Gastrocnemius medialis (tissue), 4 donors: ENCODE measurements around the gene CLASP1. TPM values are rescaled to one million over a fixed set of nuclear protein-coding genes. Genes with fewer than 3 reads are reported as not detected.
"Not testable (repeated sequence)": the region's sequence is repeated elsewhere in the genome, so short reads cannot be mapped to it uniquely, and the experiment has no call there.

Experiments
- ATAC-seq, 2 donors: fragments of 150-250 bp; one replicate each; pipeline ENCODE4 v1.9.1; 2016
- DNase-seq, 2 donors: peaks; one replicate each; pipeline ENCODE4 v3.0.0-alpha.2; 2019
- H3K27ac ChIP-seq, 4 donors: fragments of 200-600 bp; sonication (generic); 1 replicate in 1 of 4; 2 replicates in 3 of 4; pipeline ENCODE4 v1.5.1; 2016 to 2018; ENCODE audit warnings: mild to moderate bottlenecking in 2 of 4, moderate library complexity in 1 of 4
- H3K27me3 ChIP-seq, 3 donors: fragments of 200-600 bp; sonication (generic) in 2 of 3; 1 replicate in 1 of 3; 2 replicates in 2 of 3; pipeline versions ENCODE4 v1.5.1 to v1.6.0; 2016 to 2019; ENCODE audit warnings: mild to moderate bottlenecking in 1 of 3, moderate library complexity in 1 of 3
- H3K36me3 ChIP-seq, 2 donors: fragments of 200-600 bp; sonication (generic) in 1 of 2; one replicate each; pipeline ENCODE4 v1.5.1; 2017 to 2018
- H3K4me1 ChIP-seq, 2 donors: fragments of 200-600 bp; sonication (generic) in 1 of 2; one replicate each; pipeline ENCODE4 v1.5.1; 2016 to 2017; ENCODE audit warnings: mild to moderate bottlenecking in 2 of 2
- H3K4me3 ChIP-seq, 4 donors: fragments of 200-600 bp; sonication (generic) in 3 of 4; 1 replicate in 1 of 4; 2 replicates in 3 of 4; pipeline ENCODE4 v1.5.1; 2016 to 2019; ENCODE audit warnings: mild to moderate bottlenecking in 2 of 4
- H3K9me3 ChIP-seq, 3 donors: fragments of 200-600 bp; sonication (generic) in 2 of 3; 1 replicate in 1 of 3; 2 replicates in 2 of 3; pipeline ENCODE4 v1.5.1; 2016 to 2019
- CTCF ChIP-seq, 5 experiments: fragments of 450-650 bp in 3 of 5; fragments of 200-600 bp in 2 of 5; sonication (generic) in 2 of 5; IDR thresholded peaks in 4 of 5; conservative IDR thresholded peaks in 1 of 5; 1 replicate in 4 of 5; 2 replicates in 1 of 5; pipeline ENCODE4 v1.5.1; 2016 to 2019; ENCODE audit warnings: antibody characterized with exemption in 5 of 5, mild to moderate bottlenecking in 3 of 5, moderate library complexity in 3 of 5
- POLR2A ChIP-seq, 2 donors: fragments of 450-650 bp; IDR thresholded peaks; one replicate each; pipeline ENCODE4 v1.6.1; 2017; ENCODE audit warnings: antibody characterized with exemption in 2 of 2, mild to moderate bottlenecking in 2 of 2, moderate library complexity in 2 of 2
- in situ Hi-C, 4 donors: fragments of 200-750 bp; cut with MboI; loops; one replicate each; pipeline versions ENCODE4 v1.15.0 to v1.8.0; 2017; ENCODE audit warnings: low sequenced_read_pairs in 4 of 4
- intact Hi-C: fragments of 100-400 bp; cut with DNase I; formaldehyde crosslinking; loops from one replicate; pipeline ENCODE4 v1.15.1; 2023; ENCODE audit warnings: low total_unique reads
- total RNA-seq, 4 donors: library from RNA; depleted of rRNA; stranded (reverse); fragments of >200 nt; gene quantifications; one replicate each; pipeline versions ENCODE4 v1.1.0 to v1.2.3, GENCODE V29; 2016

The CLASP1 gene
- total RNA-seq, 4 donors from 2014 or later: 50.1 to 73.9 (median 61.4) TPM

- no peak for ATAC-seq
- Histone ChIP-seq H3K9me3 (no peaks in the 10 kb centered on the region), H3K4me1 (peaks cover 48 to 51% of the 10 kb centered on the region in 2 donors), H3K36me3 (no peaks in the 10 kb centered on the region), H3K27me3 (no peaks in the 10 kb centered on the region), H3K27ac (peak overlapping the region; percentile 95 to 100 (median 98)), H3K4me3 (no peak overlapping the region)
- in situ Hi-C loops: loop anchor here in 3 of 4 donors (10.0 to 25.0 kb wide), 4 partner anchors 49 to 119 kb away; partner anchors contain the start of genes NIFK (in 1 of the 3) and RNU4ATAC (in 1 of the 3)
- intact Hi-C loops: no loop called here
- TF ChIP-seq CTCF (IDR thresholded peaks at IDR 0.05 in 4 of 5, conservative IDR thresholded peaks at IDR 0.05 in 1 of 5) (no peak), POLR2A (IDR thresholded peaks at IDR 0.05) (no peak)
- DNase-seq: no peak
These were observed 5.4 kb downstream of the CLASP1 start for GRCh38 chr2:121643877-121644276.

- Histone ChIP-seq H3K4me3 (no peak overlapping the region), H3K27ac (peak overlapping the region; percentile 95 to 100 (median 98)), H3K36me3 (no peaks in the 10 kb centered on the region), H3K4me1 (peaks cover 31 to 38% of the 10 kb centered on the region in 2 donors), H3K9me3 (no peaks in the 10 kb centered on the region), H3K27me3 (no peaks in the 10 kb centered on the region)
- DNase-seq: no peak
- ATAC-seq: peak; percentile 61
- in situ Hi-C loops (loop anchor here in 3 of 4 donors (10.0 to 25.0 kb wide), 4 partner anchors 46 to 116 kb away; partner anchors contain the start of genes NIFK (in 1 of the 3) and RNU4ATAC (in 1 of the 3)), intact Hi-C loops (no loop called here)
- no peak for TF ChIP-seq CTCF (IDR thresholded peaks at IDR 0.05 in 4 of 5, conservative IDR thresholded peaks at IDR 0.05 in 1 of 5)
- no peak for TF ChIP-seq POLR2A (IDR thresholded peaks at IDR 0.05)
These were observed 8.6 kb downstream of the CLASP1 start for GRCh38 chr2:121640380-121641316.

GRCh38 chr2:121639846-121640245, 9.4 kb downstream of the CLASP1 start:
- ATAC-seq, DNase-seq, H3K4me3 ChIP-seq, H3K36me3 ChIP-seq, H3K27me3 ChIP-seq, H3K9me3 ChIP-seq, intact Hi-C loops: not testable (repeated sequence)
- Histone ChIP-seq H3K4me1 (peaks cover 31 to 38% of the 10 kb centered on the region in 2 donors), H3K27ac (peak overlapping the region; percentile 95 to 100 (median 98))
- in situ Hi-C loops: loop anchor here in 3 of 4 donors (10.0 to 25.0 kb wide), 4 partner anchors 45 to 115 kb away; partner anchors contain the start of genes NIFK (in 1 of the 3) and RNU4ATAC (in 1 of the 3)

- TF ChIP-seq CTCF (IDR thresholded peaks at IDR 0.05 in 4 of 5, conservative IDR thresholded peaks at IDR 0.05 in 1 of 5) (no peak), POLR2A (IDR thresholded peaks at IDR 0.05) (no peak)
- Histone ChIP-seq H3K4me3 (no peak overlapping the region), H3K4me1 (peaks cover 41 to 44% of the 10 kb centered on the region in 2 donors), H3K27ac (peak overlapping the region; percentile 51 to 100 (median 97)), H3K36me3 (no peaks in the 10 kb centered on the region), H3K27me3 (no peaks in the 10 kb centered on the region), H3K9me3 (no peaks in the 10 kb centered on the region)
- no peak for DNase-seq
- in situ Hi-C loops: loop anchor here in 1 of 4 donors (25.0 kb wide), 1 partner anchor 101 kb away; the partner anchor contains the start of gene RNU4ATAC
- no peak for ATAC-seq
- intact Hi-C loops: no loop called here
These were observed 10.9 kb downstream of the CLASP1 start for GRCh38 chr2:121638333-121638732.

GRCh38 chr2:121635371-121635770, 13.9 kb downstream of the CLASP1 start:
- Histone ChIP-seq H3K36me3 (no peaks in the 10 kb centered on the region), H3K27ac (peak overlapping the region; percentile 76 to 100 (median 94)), H3K4me1 (peaks cover 50 to 51% of the 10 kb centered on the region in 2 donors), H3K9me3 (no peaks in the 10 kb centered on the region), H3K27me3 (no peaks in the 10 kb centered on the region), H3K4me3 (no peak overlapping the region)
- ATAC-seq (no peak), DNase-seq (no peak)
- TF ChIP-seq POLR2A (IDR thresholded peaks at IDR 0.05) (no peak), CTCF (IDR thresholded peaks at IDR 0.05 in 4 of 5, conservative IDR thresholded peaks at IDR 0.05 in 1 of 5) (no peak)
- intact Hi-C loops (no loop called here), in situ Hi-C loops (loop anchor here in 1 of 4 donors (25.0 kb wide), 1 partner anchor 98 kb away; the partner anchor contains the start of gene RNU4ATAC)
